ENCODE measurements around the gene SAMHD1.
A peak's percentile ranks its signal among the peaks of the same experiment; 100 is the strongest.
"Not testable (repeated sequence)": the region's sequence is repeated elsewhere in the genome, so short reads cannot be mapped to it uniquely, and the experiment has no call there.

Gene SAMHD1

DNA sequence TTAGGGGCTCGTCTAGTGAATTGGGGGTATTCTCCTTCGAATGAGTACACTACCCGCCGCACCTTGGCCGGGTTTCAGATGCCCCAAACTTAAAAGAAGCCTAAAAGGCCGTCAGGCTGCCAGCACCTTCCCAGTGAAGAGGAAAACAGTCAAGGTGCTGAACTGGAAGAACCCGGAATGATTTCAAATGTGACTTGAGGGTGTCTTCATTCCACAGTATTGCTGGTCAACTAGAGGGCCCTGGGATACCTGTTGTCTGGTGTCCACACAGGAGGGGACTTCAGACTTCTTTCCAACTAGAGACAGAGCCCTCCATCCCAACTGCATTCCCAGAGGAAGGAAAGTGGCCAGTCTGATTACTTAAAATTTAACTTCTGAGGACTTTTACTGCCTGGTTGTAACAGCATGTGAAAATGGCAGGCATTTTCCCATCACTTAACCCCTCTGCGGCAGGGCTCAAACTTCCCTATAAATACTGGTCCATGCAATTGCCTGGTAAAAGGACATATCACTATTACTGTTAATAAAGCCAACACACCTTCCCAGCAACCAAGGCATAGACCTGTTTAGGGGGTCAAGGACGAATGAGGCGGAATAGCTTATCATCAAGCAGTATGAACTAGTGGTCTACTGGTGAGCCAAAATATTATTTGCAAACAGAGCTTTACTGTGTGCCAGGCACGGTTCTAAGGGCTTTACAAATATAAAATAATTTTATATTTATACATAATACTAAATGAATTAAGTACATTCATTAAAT lies 651 bp upstream of the SAMHD1 start:
- DNase-seq, result no peak

DNA sequence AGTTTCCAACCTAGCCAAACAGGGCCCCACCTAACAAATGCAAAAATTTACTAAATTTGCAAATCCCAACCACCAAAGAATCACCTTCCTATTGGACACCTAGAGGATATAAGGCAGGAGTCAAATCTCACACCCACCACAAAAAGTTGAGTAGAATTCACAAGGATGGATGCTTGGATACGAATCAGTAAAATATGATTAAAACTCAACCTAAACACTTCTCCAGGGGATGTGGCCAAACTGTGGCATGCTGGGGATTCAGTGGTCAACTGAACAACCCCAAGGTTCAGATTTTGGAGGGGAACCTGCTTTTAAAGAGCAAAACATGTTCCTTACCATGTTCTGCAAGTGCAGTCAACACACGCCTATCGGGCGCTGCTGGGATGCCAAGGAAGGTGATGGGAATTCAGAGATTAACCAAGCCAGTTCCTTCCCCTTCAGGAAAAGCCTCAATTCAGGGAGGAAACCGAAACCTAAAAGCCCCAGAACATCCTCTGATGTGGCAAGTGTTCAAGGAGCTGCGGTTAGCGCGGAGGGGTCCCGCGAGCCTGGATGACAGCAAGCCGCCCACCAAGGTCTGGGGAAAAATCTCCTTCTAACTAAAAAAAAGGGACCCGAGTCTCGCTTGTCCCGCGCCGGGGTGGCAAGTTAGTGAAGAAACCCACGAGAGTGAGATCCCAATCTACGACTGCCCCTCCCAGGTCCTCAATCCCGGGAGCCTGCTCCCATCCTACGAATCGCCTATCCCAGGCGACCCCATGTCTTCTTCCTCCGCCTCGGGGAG lies 902 bp downstream of the SAMHD1 start:
- DNase-seq, result peak; percentile 29

- DNase-seq, result no peak
Measured at GRCh38 chr20:36941401-36941835, 10.1 kb downstream of the SAMHD1 start.

DNA sequence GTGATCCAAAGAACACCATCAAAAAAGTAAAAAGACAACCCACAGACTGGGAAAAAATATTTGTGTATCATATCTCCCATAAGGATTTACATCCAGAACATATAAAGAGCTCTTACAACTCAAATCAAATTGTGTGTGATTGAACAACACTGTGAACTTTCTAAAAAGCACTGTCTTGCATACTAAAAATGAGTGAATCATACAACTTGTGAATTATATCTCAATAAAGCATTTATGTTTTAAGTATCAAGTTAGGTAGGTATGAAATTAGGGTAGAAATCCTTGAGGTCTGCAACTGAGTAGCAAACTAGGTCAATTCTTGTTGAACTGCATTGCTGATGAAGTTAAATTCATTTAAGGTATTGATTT lies 14.1 kb downstream of the SAMHD1 start:
- no peak for DNase-seq

DNA sequence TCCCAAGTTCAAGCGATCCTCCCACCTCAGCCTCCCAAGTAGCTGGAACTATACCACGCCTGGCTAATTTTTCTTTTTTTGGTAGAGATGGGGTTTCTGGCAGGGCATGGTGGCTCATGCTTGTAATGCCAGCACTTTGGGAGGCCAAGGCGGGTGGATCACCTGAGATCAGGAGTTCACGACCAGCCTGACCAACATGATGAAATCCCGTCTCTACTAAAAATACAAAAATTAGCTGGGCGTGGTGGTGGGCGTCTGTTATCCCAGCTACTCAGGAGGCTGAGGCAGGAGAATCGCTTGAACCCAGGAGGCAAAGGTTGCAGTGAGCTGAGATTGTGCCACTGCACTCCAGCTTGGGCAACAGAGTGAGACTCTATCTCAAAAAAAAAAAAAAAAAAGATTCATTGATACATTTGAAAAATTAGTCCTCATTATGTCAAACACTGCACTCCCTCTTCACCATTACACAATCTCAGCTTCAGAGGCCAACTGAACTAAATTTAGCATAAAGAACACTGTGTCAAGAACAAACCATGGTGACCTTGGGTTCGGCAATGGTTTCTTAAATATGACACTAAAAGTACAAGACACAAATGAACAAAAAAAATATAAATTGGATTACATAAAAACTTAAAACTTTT lies 14.6 kb downstream of the SAMHD1 start:
- not testable (repeated sequence) for DNase-seq

- no peak for DNase-seq
Measured at GRCh38 chr20:36936341-36936740, 15.2 kb downstream of the SAMHD1 start.

- DNase-seq, result not testable (repeated sequence)
Measured at GRCh38 chr20:36933571-36933970, 17.9 kb downstream of the SAMHD1 start.

- no peak for DNase-seq
Measured at GRCh38 chr20:36932476-36933426, 18.8 kb downstream of the SAMHD1 start.

DNA sequence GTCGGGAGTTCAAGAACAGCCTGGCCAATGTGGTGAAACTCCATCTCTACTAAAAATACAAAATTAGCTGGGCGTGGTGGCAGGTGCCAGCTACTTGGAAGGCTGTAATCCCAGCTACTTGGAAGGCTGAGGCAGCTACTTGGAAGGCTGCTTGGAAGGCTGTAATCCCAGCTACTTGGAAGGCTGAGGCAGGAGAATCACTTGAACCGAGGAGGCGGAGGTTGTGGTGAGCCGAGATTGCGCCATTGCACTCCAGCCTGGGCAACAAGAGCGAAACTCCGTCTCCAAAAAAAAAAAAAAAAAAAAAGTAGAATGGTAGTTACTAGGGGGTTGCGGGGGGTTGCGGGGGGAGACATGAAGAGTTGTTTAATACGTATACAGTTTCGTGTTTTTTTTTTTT lies 19.4 kb downstream of the SAMHD1 start:
- DNase-seq, result not testable (repeated sequence)

GRCh38 chr20:36929691-36930090 lies 21.8 kb downstream of the SAMHD1 start:
- no peak for DNase-seq

DNA sequence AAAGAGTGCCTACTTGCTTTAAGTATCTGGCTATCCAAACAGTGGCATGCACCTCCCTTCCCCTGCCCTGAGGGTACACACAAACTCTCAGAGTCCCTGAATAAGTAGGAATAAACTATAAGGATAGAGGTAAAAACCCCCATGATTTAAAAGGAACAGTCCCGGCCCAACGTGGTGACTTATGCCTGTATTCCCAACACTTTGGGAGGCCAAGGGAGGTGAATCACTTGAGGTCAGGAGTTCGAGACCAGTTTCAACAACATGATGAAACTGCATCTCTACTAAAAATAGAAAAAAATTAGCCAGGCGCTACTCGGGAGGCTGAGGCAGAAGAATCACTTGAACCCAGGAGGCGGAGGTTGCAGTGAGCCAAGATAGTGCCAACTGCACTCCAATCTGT lies 22.2 kb downstream of the SAMHD1 start:
- no peak for DNase-seq

DNA sequence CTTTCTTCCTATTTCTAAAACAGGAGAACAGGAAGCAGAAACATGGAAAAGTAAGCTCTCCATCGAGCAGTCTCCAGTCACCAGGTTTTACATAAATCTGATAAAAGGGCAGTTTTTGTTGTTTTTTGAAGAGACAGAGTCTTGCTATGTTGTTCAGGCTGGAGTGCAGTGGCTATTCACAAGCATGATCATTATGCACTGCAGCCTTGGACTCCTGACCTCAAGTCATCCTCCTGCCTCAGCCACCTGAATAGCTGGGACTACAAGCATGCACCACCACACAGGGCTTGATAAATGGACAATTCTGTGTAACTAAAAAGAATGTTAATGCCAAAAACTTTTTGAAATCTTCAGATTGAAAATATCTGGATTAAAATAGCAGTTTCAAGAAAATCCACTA lies 23.8 kb downstream of the SAMHD1 start:
- DNase-seq, result no peak

- no peak for DNase-seq
Measured at GRCh38 chr20:36926653-36927200, 24.8 kb downstream of the SAMHD1 start.

GRCh38 chr20:36925234-36925633 lies 26.3 kb downstream of the SAMHD1 start:
- no peak for DNase-seq

DNA sequence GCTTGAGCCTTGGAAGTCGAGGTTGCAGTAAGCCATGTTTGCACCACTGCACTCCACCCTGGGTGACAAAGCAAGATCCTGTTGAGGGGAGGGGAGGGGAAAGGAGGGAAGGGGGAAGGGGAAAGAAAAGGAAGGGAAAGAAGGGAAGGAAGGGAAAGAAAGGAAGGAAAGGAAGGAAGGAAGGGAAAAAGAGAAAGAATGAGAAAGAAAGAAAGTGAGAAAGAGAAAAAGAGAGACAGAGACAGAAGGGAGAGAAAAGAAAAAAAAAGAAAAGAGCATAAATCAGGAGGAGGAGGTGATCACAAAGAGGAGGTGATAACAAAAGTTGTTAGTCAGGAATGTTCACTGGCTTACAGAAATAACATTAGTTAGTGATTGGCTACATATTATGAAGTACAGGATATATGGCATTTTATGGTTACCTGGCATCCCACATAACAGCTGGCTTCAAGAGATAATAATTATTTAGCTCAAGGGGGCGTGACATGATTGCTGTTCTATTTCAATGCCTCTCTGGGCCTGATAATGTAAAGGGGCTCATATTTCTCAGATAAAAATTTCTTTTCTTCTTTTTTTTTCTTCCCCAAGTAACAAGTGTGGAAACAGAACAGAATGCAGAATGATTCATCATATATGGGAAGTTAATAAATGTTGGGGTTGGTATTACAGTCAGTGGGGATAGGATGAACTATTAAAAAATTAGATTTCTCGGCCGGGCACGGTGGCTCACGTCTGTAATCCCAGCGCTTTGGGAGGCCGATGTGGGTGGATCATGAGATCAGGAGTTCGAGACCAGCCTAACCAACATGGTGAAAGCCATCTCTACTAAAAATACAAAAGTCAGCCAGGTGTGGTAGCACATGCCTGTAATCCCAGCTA lies 27.1 kb downstream of the SAMHD1 start:
- DNase-seq, result no peak

DNA sequence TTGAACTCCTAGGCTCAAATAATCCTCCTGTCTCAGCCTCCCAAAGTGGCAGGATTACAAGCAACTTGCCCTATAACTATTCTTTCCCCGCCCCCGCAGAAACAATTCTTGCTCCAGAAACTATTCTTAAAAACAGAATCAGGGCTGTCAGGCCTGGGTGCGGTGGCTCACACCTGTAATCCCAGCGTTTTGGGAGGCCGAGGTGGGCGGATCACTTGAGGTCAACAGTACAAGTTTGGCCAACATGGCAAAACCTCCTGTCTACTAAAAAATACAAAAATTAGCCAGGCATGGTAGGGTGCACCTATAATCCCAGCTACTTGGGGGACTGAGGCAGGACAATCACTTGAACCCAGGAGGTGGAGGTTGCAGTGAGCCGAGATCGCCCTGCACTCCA lies 31.2 kb downstream of the SAMHD1 start:
- DNase-seq, result no peak

GRCh38 chr20:36919715-36920333 lies 31.7 kb downstream of the SAMHD1 start:
- no peak for DNase-seq

GRCh38 chr20:36917943-36918342 lies 33.6 kb downstream of the SAMHD1 start:
- DNase-seq, result no peak

- no peak for DNase-seq
Measured at GRCh38 chr20:36917240-36917639, 34.3 kb downstream of the SAMHD1 start.

GRCh38 chr20:36916199-36916598 lies 35.3 kb downstream of the SAMHD1 start:
- DNase-seq, result no peak

- DNase-seq, result no peak
Measured at GRCh38 chr20:36908603-36909002, 42.9 kb downstream of the SAMHD1 start.
